ENCODE results near the gene AATK.

The AATK gene

DNA sequence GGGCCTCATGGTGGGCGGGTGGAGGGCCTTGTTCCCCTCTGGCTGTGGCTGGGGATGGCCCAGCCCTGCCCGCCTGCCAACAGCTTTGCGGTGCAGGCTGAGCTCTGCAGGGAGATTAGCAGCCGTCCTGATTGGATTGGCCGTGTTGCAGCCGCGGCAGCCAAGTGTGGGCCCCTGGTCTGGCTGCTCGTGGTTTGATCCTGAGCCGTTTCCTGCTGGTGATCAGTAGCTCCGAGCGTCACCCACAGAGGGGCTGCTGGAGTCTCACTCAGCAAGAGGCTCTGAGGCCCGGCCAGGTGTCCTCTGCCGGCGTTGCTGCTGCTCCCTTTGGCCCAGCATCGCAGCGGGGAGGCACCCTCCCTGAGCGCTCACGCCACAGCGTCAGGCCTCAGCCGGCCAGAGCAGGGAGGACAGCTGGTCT, 98.6 kb downstream of the AATK start:
- DNase-seq, result no peak

All from cortex of kidney (tissue), 1 donor.